ENCODE results near the gene C7orf57.

- TF ChIP-seq, protein P1, sequence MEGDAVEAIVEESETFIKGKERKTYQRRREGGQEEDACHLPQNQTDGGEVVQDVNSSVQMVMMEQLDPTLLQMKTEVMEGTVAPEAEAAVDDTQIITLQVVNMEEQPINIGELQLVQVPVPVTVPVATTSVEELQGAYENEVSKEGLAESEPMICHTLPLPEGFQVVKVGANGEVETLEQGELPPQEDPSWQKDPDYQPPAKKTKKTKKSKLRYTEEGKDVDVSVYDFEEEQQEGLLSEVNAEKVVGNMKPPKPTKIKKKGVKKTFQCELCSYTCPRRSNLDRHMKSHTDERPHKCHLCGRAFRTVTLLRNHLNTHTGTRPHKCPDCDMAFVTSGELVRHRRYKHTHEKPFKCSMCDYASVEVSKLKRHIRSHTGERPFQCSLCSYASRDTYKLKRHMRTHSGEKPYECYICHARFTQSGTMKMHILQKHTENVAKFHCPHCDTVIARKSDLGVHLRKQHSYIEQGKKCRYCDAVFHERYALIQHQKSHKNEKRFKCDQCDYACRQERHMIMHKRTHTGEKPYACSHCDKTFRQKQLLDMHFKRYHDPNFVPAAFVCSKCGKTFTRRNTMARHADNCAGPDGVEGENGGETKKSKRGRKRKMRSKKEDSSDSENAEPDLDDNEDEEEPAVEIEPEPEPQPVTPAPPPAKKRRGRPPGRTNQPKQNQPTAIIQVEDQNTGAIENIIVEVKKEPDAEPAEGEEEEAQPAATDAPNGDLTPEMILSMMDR (IDR thresholded peaks at IDR 0.05), result peak in 5 of 6 experiments; percentile 35 to 58 (median 51)
- peak in 1 of 4 donors; percentile 15 for TF ChIP-seq POLR2A (IDR thresholded peaks at IDR 0.05)
Observed at GRCh38 chr7:47991741-47992311, 43.5 kb upstream of the C7orf57 start.
